ENCODE measurements around the gene THBS3.
A peak's percentile ranks its signal among the peaks of the same experiment; 100 is the strongest.
"Not testable (repeated sequence)": the region's sequence is repeated elsewhere in the genome, so short reads cannot be mapped to it uniquely, and the experiment has no call there.

Gene THBS3

GRCh38 chr1:155189926-155190325 lies 17.8 kb downstream of the THBS3 start:
- not testable (repeated sequence) for DNase-seq (ENCODE audit: low read depth in 2 of 2)

GRCh38 chr1:155188268-155188667 lies 19.4 kb downstream of the THBS3 start:
- DNase-seq (ENCODE audit: low read depth in 2 of 2), result no peak

DNA sequence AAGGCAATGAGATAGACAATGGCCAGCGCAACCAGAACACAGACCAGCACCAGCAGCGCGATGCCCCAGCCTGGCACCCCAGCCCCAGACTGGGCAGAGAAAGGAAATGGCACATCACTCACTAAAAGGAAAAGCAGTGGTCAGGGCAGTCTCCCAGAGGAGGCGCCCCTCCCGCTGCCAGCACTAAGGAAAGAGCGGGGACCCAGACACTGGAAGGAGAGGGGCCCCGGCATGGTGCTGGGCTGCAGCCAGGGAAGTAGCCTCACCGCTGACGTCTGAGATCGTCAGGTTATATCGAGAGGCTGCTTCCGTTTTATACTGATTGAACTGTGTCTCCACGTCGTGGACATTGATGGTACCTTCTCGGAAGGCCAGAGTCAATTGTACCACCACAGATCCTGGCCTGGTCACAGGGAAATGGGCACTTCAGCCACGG lies 20.2 kb downstream of the THBS3 start:
- DNase-seq (ENCODE audit: low read depth in 2 of 2), result no peak

- DNase-seq (ENCODE audit: low read depth in 2 of 2), result no peak
Observed at GRCh38 chr1:155186794-155187455, 20.8 kb downstream of the THBS3 start.

GRCh38 chr1:155186067-155186793 lies 21.5 kb downstream of the THBS3 start:
- no peak for DNase-seq (ENCODE audit: low read depth in 2 of 2)

DNA sequence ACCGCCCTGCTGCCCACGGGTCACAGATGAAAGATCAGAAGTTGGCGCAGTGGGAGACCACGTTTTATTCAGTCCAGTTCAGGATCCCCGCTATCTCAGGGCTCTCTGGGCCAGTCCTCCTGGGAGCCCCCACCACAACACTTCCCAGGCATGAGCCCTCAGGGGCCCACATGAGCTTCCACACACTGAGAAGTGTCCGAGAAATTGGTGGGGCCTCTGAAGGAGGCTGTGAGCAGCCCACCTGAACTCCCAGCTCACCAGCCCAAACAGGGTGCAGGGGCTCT lies 22.0 kb downstream of the THBS3 start:
- DNase-seq (ENCODE audit: low read depth in 2 of 2), result no peak

DNA sequence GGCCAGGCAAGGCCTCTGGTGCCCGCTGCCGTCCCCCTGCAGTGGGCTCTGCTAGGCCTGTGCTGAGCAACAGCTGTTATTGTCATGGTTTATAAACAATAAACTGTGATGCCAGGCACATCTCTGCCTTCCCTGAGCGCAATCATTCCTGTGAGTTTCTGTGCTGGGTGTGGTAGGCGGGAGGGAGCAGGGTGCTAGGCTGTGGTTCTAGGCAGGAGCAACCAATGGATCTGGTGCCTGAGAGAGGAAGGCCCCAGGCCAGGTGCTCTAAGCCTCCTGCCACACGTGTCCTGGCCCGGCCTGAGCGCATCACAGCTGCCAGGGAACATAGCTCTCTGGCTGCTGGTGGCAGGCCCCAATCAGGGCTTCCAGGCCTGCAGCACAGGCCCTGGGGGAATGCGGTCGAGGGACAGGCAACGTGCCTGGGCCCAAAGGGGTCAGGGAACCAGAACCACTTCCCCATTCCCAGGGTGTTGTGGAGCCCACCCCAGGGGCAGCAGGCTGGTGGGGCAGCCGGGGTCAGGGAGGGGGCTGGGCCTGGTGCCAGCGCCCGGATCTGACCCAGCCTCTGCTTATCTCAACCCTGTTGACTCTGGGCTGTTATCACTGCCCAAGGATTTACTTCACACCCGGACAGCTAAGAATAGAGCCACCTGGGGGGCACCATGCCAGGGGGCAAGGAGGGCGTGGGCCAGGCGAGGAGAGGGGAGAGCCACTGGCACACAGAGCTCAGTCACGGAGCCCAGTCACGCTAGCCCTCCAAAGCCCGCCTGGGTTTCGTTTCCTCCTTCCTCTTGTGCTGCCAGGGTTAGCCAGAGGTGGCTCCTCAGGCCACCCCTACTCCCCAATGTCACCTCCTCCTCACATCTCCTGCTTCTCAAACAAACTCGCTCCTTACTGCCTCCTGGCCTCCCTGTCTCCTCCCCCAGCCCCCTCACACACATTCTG lies 22.6 kb downstream of the THBS3 start:
- DNase-seq (ENCODE audit: low read depth in 2 of 2), result no peak

DNA sequence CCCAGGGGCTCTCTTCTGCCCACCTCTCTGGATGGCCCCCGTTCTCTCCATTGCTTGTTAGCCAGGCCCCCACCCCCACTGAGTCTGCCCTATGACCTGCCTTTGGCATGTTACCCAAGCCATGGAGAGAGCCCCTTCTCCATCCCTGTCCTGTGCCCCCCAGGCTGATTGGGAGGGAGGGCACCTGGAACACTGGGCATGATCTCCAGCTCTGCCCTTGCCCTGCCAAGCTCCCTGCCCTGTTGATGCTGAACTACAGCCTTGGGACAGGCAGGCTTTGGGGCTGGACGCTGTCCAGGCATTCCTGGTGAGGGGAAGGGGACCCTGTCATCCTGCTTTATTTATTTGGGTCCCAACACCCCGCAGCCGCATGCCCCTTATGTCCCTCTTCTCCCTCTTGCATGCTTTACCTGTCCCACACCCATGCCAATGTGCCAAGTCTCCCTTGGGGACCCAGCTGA lies 23.3 kb downstream of the THBS3 start:
- DNase-seq (ENCODE audit: low read depth in 2 of 2), result no peak

GRCh38 chr1:155183775-155184221 lies 23.9 kb downstream of the THBS3 start:
- DNase-seq (ENCODE audit: low read depth in 2 of 2), result no peak

- no peak for DNase-seq (ENCODE audit: low read depth in 2 of 2)
Observed at GRCh38 chr1:155182052-155182550, 25.6 kb downstream of the THBS3 start.

GRCh38 chr1:155181371-155182051 lies 26.2 kb downstream of the THBS3 start:
- DNase-seq (ENCODE audit: low read depth in 2 of 2), result no peak

GRCh38 chr1:155179112-155180031 lies 28.3 kb downstream of the THBS3 start:
- DNase-seq (ENCODE audit: low read depth in 2 of 2), result no peak

- DNase-seq (ENCODE audit: low read depth in 2 of 2), result no peak
Observed at GRCh38 chr1:155178441-155179111, 29.1 kb downstream of the THBS3 start.

DNA sequence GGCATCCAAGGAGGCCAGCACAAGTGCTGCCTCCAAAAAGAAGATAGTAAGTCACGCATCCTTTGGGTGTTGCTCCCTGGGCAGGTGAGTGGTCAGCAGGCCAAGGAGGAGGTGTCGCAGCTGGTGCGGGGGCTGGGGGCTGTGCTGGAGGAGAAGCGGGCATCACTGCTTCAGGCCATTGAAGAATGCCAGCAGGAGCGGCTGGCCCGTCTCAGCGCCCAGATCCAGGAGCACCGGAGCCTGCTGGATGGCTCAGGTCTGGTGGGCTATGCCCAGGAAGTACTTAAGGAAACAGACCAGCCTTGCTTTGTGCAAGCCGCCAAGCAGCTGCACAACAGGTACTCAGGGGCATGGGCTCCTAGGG lies 29.8 kb downstream of the THBS3 start:
- no peak for DNase-seq (ENCODE audit: low read depth in 2 of 2)

- no peak for DNase-seq (ENCODE audit: low read depth in 2 of 2)
Observed at GRCh38 chr1:155177192-155177917, 30.3 kb downstream of the THBS3 start.

DNA sequence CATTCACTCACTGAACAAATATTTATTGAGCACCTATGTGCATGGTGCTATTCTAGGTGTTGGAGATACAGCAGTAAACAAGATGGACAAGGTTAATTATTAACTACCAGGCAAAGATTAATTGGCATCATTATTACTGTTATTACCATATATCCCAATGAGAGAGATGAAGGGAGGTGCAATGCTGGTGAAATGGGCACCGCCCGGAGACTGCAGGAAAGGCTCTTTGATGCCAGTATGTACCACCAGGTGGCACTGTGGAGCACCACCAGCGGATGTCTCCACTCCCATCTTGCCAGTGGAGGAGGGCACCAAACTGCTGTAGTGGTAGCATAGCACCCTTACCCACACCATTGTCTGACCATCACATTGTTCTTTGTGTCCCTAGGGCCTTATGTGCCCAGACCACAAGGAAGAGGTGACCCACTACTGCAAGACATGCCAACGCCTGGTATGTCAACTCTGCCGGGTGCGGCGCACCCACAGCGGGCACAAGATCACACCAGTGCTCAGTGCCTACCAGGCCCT lies 31.1 kb downstream of the THBS3 start:
- DNase-seq (ENCODE audit: low read depth in 2 of 2), result peak; percentile 69 to 82

- DNase-seq (ENCODE audit: low read depth in 2 of 2), result no peak
Observed at GRCh38 chr1:155175927-155176371, 31.7 kb downstream of the THBS3 start.

DNA sequence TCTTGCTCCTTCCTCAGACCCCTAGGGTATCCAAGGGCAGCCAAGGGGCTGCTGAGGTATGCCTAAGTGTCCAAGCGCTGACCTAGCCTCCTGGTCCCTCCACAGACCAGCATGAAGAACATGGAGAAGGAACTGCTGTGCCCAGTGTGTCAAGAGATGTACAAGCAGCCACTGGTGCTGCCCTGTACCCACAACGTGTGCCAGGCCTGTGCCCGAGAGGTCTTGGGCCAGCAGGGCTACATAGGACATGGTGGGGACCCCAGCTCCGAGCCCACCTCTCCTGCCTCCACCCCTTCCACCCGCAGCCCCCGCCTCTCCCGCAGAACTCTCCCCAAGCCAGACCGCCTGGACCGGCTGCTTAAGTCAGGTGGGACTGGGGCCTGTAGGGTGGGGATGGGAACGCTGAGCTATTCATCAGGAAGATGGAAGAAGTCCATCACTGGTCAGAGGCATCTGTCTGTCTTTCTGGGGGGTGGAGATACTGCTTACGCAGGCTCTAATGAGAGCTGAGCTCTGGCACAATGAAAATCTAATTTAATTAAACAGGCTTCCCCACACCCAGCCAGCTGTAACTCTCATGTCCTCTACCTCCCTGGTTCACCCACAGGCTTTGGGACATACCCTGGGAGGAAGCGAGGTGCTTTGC lies 32.3 kb downstream of the THBS3 start:
- no peak for DNase-seq (ENCODE audit: low read depth in 2 of 2)

Measured in stimulated activated CD4-positive, alpha-beta T cell treated with anti-CD3 and anti-CD28 coated beads, Interleukin-1b, Interleukin-23, amount 100 ng/mL, for 1 hour (primary cell).